ENCODE data around the gene PLXNA4.

GRCh38 chr7:132234711-132235110 lies 341.6 kb downstream of the PLXNA4 start:
- TF ChIP-seq, protein P1, sequence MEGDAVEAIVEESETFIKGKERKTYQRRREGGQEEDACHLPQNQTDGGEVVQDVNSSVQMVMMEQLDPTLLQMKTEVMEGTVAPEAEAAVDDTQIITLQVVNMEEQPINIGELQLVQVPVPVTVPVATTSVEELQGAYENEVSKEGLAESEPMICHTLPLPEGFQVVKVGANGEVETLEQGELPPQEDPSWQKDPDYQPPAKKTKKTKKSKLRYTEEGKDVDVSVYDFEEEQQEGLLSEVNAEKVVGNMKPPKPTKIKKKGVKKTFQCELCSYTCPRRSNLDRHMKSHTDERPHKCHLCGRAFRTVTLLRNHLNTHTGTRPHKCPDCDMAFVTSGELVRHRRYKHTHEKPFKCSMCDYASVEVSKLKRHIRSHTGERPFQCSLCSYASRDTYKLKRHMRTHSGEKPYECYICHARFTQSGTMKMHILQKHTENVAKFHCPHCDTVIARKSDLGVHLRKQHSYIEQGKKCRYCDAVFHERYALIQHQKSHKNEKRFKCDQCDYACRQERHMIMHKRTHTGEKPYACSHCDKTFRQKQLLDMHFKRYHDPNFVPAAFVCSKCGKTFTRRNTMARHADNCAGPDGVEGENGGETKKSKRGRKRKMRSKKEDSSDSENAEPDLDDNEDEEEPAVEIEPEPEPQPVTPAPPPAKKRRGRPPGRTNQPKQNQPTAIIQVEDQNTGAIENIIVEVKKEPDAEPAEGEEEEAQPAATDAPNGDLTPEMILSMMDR (IDR thresholded peaks at IDR 0.05): no peak
- no peak for TF ChIP-seq POLR2A (IDR thresholded peaks at IDR 0.05)

All from body of pancreas (tissue), 4 donors.